GM19328 (cell line): ENCODE measurements around the gene URB1.
"Not testable (repeated sequence)": the region's sequence is repeated elsewhere in the genome, so short reads cannot be mapped to it uniquely, and the experiment has no call there.

Source experiments
- ATAC-seq: cut with Tn5 transposase; IDR thresholded peaks from one replicate; pipeline ENCODE4 v1.9.1; 2021; ENCODE audit warnings: mild to moderate bottlenecking, moderate library complexity; ENCODE audit not compliant: unreplicated experiment

The URB1 gene

DNA sequence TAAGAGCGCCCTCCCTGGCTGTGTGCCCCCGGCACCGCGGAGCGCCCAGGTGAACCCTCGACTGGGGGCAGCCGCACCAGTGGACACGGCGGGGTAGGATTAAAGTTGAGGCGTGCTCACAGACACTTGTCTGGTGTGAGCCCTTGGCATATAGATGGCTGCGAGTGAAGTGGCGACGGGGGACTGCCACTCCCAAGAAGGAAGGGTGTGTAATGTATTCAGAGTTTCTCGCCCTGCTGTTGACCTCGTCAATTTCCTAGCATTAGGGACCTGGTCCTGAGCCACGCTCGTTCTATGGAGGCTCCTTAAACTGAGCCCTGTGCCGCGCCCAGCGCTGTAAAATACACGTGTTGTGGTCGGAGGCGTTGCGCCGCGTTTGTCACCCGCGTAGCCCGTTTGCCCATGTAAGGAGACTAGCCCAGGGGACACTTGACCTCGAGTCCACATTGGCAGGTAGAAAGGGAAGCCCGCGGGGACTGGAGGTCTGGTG is 20.2 kb upstream of the URB1 start:
- no peak for ATAC-seq

DNA sequence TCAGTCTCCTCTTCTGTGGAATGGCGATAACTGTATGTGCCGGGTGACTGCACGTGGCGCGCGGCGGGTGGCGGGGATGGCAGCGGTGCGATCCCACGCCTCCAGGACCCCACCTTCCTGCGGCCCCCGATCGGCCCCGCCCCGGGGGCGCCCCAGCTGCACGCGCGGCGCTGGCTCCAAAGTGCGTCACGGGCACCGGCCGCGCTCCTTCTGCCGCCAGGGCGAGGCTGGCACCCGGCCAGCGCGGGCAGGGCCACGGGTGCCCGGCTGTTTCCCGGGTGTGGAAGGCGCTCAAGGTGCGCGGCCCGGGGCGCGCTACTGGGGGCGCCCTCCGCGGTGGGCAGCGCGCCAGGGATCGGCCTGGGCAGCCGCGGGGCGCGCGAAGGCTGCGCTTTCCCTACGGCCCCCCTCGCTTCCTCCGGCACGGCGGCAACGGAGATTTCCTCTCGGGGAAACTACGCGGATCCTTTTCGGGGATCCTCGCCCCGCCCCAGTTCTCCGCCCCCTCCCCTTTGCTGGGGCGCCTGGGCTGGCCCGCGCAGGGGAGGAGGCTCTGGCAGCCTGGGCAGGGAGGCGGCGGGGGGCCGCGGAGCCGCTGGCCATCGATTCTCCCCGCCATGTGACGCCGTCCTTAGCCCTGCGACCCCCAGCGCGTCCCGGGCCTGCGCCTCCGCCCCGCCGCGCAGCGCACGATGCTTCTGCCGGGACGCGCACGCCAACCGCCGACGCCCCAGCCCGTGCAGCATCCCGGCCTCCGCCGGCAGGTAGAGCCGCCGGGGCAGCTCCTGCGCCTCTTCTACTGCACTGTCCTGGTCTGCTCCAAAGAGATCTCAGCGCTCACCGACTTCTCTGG is 19.6 kb upstream of the URB1 start, which contains the start of gene EVA1C:
TSS of gene EVA1C (plus strand) at position 545 of the 853 bp plus-strand sequence. CDS start at position 693, 148 bp downstream.
- ATAC-seq, result no peak

DNA sequence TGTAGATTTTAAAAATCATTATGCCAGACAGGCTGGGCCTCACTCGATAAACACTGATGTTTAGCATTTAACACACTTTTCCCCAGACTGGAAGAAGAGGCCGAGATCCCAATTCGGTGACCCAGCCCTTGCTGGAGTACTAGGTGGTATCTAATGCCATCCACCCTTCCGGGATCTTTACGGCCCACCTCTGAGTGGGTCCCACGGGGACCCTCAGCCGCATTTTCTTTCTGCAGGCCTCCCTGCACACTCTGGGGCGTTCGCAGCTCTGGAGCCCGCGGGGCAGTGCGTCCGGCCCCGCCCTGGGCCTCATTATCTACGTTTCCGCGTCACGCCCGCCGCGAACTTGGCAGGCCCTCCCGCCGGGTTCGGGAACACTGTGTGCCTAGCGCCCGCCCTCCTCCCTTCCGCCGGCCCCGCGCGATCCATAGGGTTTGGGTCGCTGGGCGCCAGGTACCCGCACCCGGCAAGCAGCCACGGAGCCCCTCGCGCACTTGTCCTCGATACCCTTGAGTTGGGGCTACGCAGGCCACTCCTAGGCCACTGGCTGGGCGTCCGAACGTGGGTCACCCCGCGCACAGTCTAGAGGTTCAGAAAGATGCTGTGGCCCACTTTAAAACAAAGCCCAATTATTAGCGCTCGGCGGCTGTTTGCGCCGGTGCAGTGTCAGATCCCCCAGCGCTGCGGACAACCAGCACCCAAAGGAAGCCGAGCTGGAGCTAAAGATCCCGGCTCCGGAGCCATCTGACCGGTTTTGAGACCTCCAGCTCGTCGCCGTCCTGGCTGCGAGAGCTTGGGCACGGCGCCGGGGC is 18.7 kb upstream of the URB1 start:
- ATAC-seq, result no peak

DNA sequence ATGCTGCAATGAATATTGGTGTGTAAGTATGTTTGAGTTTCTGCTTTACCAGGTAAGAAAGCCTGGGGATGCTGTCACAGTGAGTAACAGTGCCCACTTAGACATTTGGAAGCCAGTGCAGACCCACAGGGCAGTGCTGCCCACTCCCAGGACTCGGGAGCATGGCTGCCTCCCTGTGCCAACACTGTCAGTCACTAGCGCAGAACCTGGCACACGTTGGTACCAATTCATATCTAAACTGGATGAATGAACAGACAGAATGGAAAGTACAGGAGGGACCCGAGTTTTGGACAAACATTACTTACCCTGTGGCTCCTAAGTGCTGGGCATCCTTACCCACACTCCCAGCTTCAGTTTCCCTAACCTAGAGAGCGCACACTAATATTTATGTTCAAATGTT is 18.1 kb upstream of the URB1 start:
- ATAC-seq, result no peak

DNA sequence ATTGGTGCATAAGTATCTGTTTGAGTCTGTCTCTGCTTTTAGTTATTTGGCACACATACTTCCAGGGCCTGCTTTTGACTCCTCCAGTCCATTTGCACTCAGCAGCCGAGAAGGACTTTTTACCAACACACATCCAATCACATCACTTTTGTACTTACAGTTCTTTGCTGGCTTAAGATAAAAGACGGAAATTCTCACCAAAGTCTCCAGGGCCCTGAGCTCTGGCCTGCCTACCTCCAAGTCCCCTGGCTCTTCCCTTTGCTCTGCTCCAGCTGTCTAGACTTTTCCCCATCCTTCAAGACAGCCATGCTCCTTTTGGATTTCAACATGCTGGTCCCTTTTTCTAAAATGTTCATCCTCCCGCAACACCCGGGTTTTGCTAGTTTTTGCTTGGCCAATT is 17.5 kb upstream of the URB1 start:
- no peak for ATAC-seq

DNA sequence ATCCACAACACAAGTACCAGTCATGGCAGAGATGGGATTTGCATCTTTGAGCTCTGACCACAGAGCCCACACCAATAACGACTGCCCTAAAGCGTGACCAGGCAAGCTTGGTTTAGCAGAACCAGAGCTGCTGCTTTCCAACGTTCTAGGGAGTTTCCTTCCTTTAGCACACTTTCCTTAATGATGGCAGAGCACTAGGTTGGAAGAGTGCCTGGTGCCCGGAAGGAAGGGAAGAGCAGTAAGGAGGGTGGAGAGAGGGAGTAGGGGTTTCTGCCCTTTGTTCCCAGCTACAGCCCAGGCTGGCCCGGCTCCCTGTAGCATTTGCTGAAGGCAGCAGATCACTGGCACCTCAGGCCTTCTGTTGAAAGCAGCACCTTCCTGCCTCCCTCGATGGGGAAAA is 13.6 kb upstream of the URB1 start:
- ATAC-seq, result no peak

DNA sequence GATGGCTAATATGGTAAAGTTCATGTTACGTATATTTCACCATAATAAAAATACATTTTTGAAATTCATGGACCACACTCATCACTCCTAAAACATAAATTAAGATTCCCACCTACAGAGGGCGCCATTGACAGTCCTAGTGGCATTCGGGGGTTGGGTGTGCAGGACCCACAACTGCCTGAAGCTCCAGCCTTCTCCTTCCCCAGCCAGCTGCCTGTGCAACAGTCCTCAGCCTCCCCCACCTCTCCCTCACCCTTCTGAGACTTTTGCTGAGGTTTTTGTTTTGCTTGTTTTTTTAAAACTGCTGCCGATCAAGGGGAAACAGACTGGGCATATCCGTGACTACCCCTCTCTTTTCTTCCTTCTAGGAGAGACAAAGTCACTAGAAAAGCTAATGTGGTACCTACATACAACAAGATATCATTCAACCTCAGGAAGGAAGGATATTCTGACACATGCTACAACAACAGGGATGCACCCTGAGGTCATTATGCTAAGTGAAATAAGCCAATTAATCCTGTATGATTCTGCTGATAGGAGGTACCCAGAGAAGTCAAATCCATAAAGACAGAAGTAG is 10.5 kb upstream of the URB1 start:
- no peak for ATAC-seq

DNA sequence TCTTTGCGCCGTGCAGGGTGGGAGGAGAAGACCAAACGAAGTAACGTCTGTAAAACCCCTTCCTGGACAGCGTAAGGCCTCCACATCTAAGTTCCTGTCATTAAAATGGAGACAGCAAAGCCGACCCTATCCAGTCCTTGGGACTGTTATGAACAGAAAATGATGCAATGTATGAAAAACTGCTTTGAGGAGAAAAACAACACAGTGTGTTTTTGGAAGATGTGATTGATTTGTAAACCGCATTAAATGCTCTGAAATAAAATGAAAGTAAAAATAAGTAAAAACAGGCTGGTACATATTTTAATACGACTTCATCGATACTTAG is 827 bp upstream of the URB1 start:
- no peak for ATAC-seq

DNA sequence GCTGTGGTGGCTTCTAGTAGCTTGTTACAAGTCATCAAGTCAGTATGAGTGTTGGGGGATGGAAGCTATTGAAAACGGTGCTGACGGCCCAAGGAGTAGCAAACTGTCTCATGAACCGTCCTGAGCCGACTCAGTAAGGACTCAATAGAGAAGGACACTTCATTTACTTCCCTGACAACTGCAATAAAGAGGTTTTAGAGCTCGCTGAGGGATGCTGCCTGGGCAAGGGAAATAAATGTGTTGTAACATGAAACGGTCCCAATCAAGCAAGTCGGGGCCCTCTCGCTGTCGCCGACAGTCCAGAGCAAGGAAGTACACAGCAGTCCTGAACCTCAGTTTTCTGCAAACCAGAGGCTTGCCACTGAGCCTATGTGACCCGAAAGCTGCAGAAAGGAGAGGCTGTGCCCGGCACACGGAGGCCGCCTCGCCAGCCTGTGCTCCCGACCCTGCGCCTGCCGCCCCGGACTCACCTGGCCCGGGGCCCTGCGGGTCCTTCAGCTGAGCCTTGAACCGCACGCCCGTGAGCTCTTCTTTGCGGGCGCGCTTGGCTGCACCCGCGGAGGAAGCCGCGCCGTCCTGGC is 423 bp downstream of the URB1 start:
- no peak for ATAC-seq

DNA sequence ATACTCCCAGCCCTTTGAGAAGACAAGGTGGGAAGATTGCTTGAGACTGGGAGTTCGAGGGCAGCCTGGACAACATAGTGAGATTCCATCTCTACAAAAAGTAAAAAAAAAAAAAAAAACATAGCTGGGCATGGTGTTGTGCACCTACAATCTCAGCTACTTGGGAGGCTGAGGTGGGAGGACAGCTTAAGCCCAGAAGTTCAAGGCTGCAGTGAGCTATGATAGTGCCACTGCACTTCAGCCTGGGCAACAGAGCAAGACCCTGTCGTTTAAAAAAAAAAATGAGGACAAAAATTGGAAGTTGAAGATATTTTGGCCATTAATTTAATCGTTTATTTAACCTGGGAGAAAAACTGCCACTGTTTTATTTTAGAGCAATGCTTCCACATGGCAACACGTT is 1.1 kb downstream of the URB1 start:
- ATAC-seq, result no peak

DNA sequence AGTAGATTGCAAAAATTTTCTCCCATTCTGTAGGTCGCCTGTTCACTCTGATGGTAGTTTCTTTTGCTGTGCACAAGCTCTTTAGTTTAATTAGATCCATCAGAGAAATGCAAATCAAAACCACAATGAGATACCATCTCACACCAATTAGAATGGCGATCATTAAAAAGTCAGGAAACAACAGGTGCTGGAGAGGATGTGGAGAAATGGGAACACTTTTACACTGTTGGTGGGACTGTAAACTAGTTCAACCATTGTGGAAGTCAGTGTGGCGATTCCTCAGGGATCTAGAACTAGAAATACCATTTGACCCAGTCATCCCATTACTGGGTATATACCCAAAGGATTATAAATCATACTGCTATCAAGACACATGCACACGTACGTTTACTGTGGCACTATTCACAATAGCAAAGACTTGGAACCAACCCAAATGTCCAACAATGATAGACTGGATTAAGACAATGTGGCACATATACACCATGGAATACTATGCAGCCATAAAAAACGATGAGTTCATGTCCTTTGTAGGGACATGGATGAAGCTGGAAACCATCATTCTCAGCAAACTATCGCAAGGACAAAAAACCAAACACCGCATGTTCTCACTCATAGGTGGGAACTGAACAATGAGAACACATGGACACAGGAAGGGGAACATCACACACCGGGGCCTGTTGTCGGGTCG is 2.1 kb downstream of the URB1 start:
- not testable (repeated sequence) for ATAC-seq

DNA sequence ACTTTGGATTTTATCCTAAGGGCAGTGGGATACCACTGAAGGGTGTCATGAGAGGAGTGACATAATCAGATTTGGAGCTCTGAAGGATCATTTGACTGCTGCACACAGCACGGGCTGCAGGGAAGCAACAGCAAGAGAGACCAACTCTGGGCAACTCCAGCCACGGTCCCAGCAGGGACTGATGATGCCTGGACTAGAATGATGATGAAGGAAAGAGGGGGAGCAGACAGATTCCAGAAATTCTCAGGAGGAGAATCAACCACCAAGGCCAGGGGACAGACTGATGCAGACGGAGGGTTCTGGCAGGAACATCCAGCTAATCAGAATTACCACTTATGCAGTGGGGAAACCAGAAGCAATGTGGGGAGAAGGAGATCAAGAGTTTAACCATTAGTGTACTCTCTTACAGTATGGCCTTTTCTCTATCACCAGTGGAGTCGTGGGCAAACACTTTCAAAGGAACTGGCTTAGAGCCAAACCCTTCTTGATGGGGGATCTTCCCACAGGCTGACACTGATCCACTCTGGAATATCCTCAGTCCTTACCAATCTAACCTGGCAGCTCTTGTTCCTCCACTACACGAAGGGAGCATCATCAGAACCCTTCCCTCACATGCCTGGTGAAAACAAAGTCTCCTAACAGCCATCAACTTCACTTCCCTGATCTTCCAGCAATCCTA is 3.3 kb downstream of the URB1 start:
- ATAC-seq, result no peak

DNA sequence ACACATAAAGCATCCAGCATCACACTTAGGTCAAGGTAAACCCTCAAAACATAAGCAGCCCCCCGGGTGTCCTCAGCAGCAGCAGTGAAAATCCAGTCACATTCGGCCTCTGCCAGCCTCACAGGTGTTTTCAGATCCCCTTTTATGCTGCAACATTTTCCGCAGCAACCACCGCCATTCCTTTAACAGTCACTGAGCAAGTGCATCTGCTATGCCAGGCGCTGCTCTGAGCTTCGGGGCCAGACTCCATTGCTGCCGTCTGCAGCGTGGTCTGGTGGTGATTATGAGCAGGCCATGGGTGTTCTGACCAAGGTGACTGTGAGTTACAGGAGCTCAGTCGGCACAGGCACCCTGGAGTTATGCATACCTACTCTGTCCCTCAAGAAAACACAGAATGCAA is 4.5 kb downstream of the URB1 start:
- no peak for ATAC-seq

DNA sequence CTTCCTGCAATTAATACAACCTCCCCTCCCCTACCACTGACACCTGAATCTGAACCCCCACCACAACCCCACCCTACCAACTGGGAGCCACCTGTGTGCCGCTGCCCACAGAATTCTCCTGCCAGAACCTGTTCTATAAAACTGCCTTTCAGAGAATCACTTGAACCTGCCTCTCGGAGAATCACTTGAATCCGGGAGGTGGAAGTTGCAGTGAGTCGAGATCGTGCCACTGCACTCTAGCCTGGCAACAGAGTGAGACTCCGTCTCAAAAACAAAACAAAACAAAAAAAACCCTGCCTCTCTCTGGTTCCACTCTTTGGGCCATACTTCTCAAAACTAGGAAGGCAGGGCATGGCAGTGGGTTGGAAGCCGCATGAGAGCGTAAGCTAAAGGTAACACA is 5.7 kb downstream of the URB1 start:
- no peak for ATAC-seq

DNA sequence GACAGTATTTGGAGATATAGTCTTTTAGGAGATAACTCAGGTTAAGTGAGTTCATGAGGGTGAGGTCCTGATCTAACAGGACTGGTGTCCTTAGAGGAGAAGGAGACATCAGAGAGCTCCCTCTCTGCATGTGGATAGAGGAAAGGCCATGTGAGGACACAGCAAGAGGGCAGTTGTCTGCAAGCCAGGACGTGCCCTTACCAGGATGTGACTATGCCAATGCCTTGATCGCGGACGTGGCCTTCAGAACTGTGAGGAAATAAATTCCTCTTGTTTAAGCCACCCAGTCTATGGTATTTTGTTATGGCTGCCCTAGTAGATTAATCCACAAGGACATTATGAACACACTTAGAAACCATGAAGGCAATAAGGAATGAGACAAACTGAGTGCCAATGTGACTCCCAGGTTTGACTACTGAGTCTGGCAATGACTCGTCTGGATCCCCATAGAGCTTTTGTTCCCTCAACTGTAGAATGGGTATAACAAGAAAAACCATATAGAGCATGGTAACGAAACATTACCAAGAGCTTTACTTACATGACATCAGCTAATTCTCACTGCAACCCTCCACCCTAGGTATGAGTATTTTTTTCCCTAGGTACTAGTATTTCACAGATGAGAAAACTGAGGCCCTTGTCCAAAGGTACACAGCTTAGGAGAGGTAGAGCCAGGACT is 6.5 kb downstream of the URB1 start:
- no peak for ATAC-seq

DNA sequence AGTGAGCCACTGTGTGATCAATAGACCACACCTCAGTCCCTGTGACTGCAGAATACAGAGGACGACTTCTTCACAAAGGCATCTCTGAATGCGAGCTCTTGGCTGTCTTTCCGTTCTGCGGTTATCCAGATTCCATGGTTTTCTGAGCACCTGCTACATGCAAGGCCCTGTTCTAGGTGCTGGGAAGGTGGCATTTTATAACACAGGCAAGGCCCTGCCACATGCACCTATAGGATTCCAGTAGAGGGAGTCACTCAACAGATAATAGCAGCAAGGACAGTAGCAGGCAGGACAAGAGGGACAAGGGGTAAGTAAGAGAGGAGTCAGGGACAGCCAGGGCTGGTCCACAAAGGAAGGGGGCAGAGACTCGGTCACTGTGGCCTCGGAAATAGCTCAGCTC is 9.0 kb downstream of the URB1 start:
- no peak for ATAC-seq

DNA sequence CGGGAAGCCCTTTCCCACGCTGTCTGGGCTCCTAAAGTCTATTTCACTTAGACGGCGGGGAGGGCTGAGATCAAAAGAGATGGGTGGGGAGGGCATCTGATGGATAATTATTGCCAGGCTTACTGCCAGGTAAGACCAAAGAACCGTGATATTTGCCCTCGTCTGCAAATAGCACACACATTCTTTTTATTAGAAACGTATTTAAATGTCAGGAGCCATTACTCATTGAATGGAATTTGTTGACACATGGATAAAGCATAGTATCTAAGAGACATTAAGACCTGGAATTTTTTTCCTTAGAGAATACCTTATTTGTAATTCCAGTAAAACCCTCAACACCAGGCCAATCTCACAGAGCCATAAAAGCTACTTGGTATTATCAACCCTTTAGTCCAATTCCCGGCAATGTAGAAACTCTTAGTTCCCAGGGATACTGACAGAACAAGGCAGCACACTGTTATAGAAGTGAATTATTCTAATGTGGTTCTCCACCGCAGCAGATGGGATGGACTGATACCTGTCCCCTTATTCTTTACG is 10.6 kb downstream of the URB1 start:
- no peak for ATAC-seq

DNA sequence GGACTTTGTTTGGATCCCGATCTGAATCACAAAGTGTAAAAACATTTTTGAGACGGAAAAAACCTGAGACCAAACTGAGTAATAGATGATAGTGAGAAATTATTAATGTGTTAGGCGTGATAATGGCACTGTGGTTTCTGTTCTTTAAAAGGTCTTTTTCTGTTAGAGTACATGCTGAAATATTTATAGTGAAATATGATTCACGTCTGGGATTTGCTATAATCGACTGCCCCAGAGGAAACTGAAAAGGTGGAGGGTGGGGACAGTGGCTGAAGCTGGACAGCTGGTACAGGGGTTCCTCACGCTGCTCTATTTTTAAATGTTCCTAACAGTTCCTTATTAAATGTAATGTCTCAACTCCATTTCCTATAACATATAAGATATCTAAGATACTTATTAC is 11.2 kb downstream of the URB1 start:
- ATAC-seq, result no peak

DNA sequence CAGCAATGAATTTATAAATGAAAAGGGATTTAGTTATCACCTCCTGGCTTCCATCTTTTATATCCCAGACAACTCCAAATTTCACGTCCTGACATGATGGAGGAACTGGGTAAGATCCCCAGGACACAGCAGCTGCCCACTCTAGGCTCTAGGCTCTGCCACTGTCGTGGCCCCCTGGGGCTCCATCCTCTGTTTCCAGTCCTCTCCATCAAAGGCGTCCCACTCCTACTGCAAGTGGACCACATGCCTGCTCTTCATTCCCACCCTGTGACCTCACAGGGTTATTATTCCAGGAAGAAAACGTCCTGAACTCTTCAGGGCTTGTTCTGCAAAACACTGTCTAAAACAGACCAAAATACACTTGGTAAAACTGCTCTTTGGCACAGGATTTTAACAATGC is 11.9 kb downstream of the URB1 start:
- no peak for ATAC-seq
